GM12864 (cell line): ENCODE results near the gene PNMA1.

ENCODE experiments used
- DNase-seq: peaks from one replicate; pipeline ENCODE4 v3.0.0-alpha.2; 2011; ENCODE audit warnings: low read depth
- H3K4me3 ChIP-seq: 2 replicates; pipeline ENCODE4 v1.5.1; 2011; ENCODE audit warnings: mild to moderate bottlenecking, low read depth, low read length, control low read depth
- TF ChIP-seq, protein P1 (sequence below): IDR thresholded peaks from 2 replicates; pipeline ENCODE4 v1.5.1; 2011; ENCODE audit warnings: low read depth, mild to moderate bottlenecking, moderate library complexity, low read length, control low read depth, inconsistent platforms; ENCODE audit errors: missing control alignments

Gene PNMA1

DNA sequence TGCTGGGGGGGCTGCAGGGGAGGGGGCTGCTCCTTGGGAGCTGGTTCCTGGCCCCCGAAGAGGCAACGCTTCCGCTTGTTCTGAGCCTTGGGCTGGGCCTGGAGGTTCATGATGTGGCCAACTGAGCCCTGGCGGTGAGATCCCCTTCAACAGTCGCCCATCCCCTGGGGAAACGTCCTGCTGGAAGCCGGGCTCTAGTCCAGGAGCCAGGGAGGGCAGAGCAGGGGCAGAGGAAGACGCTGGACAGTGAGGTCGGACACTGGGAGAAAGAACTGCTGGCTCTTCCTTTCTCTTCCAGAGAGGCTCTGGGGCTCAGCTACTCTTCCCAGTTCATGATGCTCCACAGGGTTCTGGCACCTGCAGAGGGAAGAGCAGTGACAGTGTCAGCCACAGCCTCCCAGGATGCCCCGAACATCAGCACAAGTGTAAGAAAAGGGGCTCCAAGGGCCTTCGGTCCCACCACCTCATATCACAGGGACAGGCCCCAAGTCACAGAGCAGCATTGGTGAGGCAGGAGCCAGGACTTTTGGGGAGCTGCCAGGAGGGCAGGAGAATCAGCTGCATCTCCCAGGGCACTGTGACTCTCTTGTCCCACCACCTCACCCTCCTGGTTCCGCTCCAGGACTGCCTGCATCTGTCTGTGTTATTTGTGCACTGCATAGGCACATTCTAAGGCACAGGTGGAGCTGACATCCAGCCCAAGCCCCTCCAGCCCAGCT, 25.9 kb upstream of the PNMA1 start:
- DNase-seq, result no peak
- TF ChIP-seq, protein P1, sequence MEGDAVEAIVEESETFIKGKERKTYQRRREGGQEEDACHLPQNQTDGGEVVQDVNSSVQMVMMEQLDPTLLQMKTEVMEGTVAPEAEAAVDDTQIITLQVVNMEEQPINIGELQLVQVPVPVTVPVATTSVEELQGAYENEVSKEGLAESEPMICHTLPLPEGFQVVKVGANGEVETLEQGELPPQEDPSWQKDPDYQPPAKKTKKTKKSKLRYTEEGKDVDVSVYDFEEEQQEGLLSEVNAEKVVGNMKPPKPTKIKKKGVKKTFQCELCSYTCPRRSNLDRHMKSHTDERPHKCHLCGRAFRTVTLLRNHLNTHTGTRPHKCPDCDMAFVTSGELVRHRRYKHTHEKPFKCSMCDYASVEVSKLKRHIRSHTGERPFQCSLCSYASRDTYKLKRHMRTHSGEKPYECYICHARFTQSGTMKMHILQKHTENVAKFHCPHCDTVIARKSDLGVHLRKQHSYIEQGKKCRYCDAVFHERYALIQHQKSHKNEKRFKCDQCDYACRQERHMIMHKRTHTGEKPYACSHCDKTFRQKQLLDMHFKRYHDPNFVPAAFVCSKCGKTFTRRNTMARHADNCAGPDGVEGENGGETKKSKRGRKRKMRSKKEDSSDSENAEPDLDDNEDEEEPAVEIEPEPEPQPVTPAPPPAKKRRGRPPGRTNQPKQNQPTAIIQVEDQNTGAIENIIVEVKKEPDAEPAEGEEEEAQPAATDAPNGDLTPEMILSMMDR, result no peak
- no peak overlapping the region for H3K4me3 ChIP-seq

DNA sequence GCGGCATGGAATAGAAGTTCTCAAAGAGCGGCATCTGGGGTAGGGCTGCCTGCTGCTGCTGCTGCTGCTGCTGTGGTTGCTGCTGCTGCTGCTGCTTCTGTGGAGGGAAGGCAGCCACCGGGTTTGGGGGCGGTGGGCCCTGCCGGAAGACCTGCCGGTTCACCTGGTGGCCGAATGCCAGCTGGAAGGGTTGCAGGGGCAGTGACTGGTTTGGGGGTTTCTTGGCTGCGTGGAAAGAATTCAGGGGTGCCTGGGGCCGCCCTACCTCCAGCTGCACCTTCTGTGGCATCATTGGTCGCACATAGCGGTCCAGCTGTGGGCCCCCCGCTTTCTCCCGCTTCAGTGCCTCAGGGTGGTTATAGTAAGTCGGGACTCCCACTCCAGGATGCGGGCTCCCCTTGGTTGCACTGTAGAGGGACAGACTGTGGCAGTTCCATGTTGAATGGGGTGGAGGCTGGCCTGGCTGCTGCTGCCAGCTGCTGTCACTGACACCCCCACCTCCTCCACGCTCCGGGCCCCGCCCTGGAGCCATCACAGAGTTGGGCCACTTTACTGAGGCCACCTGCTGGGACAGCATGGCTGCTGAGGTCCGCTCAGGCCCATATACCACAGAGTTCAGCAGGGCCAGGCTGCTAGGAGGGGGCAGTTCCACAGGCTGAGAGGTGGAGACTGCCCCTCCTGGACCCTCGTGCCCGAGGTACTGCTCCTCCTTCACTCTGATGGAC, 25.2 kb upstream of the PNMA1 start:
- no peak for DNase-seq
- TF ChIP-seq, protein P1, result no peak
- H3K4me3 ChIP-seq, result no peak overlapping the region

DNA sequence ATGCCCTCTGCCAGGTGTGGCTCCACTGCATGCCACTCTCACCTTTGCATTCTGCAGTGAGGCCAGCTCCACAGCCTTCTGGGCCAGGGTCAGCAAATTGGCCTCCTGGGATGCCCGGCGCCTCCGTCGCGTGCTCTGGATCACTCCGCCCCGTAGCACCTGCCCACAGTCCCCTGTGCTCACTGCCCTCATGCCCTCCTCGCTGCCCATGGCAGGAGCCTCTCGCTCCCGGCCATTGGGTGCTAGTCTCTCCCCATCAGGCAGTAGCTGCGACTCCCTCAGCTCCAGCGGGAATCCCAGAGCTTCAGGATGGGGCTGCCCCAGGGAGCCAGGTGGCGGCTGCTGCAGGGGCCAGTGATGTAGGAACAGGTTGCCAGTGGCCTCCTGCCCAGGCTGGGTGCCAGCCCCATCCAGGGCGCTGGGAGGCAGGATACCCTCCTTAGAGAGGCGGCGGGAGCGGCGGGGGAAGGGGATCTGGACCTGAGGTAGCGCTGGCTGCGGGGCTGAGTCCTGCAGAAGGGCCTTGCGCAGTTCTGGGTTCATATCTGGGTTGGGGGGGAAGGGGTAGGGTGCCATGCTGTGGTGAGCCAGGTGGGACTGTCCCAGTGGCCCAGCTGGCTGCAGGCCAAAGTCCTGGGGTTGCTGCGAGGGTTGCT, 24.5 kb upstream of the PNMA1 start:
- TF ChIP-seq, protein P1, result no peak
- DNase-seq, result no peak
- no peak overlapping the region for H3K4me3 ChIP-seq

- TF ChIP-seq, protein P1, result no peak
- no peak for DNase-seq
- no peak overlapping the region for H3K4me3 ChIP-seq
Observed at GRCh38 chr14:73736842-73737241, 22.7 kb upstream of the PNMA1 start.

DNA sequence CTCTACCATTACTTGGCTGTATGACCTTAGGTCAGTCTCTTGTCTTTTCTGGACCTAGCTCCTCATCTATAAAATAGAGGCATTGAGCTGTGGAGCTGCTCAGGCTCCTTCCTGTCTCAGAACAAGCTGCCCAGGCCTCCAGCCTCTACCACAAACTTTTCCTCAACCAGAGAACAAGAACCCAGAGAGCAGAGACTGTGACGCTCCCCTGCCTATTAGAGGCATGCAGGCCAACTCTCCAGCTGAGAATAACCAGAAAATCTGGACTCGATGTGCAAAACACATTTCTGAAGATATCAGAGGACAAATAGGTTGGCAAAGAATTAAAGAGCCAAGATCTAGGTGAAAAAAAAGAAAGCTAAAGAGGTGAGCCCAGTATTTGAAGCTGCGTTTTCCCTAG, 17.8 kb upstream of the PNMA1 start:
- H3K4me3 ChIP-seq, result no peak overlapping the region
- TF ChIP-seq, protein P1, result no peak
- no peak for DNase-seq

DNA sequence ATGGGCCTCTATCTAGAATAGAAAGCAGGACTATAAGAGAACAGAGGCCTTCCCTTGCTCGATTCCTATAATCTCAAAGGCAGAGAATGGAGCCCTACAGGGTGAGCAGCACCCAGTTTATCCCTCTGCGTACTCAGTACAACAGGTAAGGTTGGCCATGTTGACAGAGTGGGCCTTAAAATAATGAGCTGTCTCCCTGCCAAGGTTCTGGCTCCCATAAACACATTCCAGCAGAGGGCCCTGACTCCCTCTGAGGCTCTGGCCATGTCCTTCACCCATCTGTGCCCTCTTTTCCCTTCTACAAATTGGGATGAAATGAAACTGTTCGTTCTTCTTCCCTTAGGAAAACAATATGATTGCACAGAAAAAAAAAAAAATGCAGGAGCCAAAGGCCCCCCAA, 16.9 kb upstream of the PNMA1 start:
- TF ChIP-seq, protein P1, result no peak
- no peak for DNase-seq
- H3K4me3 ChIP-seq, result no peak overlapping the region
